22Rv1 (cell line): ENCODE results near the gene XPNPEP1.

Experiments used
- CTCF ChIP-seq: fragments of 450-650 bp; IDR thresholded peaks from 2 replicates; pipeline ENCODE4 v1.5.1; 2017; ENCODE audit warnings: mild to moderate bottlenecking
- ZFX ChIP-seq: fragments of 450-650 bp; IDR thresholded peaks from 2 replicates; pipeline ENCODE4 v1.6.1; 2017; ENCODE audit warnings: antibody characterized with exemption, borderline replicate concordance

GRCh38 chr10:109926061-109926745 lies 2.9 kb upstream of the XPNPEP1 start:
- TF ChIP-seq CTCF (no peak), ZFX (no peak)
